Measurements from ENCODE around the gene PPP2R3C.

DNA sequence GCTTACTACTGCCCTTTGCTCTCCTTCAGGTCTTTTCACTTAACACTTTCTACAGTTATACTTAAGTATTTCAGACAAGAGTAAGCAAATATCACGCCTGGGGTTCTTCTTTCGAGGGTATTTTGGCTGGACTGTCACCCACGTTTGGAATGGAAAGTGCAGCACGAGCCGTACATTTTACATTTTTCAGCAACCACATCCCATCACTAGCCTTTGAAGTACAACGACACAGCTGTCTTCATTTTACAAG lies 76.1 kb downstream of the PPP2R3C start:
- TF ChIP-seq GATA2 (IDR thresholded peaks at IDR 0.05; ENCODE audit: low read depth, low read length) (no peak), GATA3 (IDR thresholded peaks at IDR 0.05; ENCODE audit: low read depth, low read length) (no peak)
